Astrocyte (in vitro differentiated cells and primary cell): ENCODE measurements around the gene CALU. TPM values are rescaled to one million over a fixed set of nuclear protein-coding genes. Genes with fewer than 3 reads are reported as not detected.

Source experiments
- DNase-seq: peaks from one replicate; pipeline ENCODE4 v3.0.0-alpha.2; 2010; ENCODE audit warnings: low read depth
- FAIRE-seq: peaks from 2 replicates; lab custom pipeline; 2011; peaks lifted over from hg19 to GRCh38; lab: Jason Lieb, UNC
- H2AFZ ChIP-seq: 2 replicates; pipeline ENCODE4 v1.6.0; 2012; ENCODE audit warnings: low read depth, low read length, inconsistent platforms
- H3K27ac ChIP-seq: 2 replicates; pipeline ENCODE4 v1.5.1; 2011; ENCODE audit warnings: low read depth, low read length, inconsistent platforms
- H3K27me3 ChIP-seq: 2 replicates; pipeline ENCODE4 v1.6.0; 2011; ENCODE audit warnings: low read length, inconsistent platforms; ENCODE audit not compliant: insufficient read depth
- H3K36me3 ChIP-seq: 2 replicates; pipeline ENCODE4 v1.5.1; 2011; ENCODE audit warnings: low read length, inconsistent platforms; ENCODE audit not compliant: insufficient read depth
- H3K4me1 ChIP-seq: 2 replicates; pipeline ENCODE4 v1.5.1; 2011; ENCODE audit warnings: low read length, inconsistent platforms; ENCODE audit not compliant: insufficient read depth
- H3K4me2 ChIP-seq: 2 replicates; pipeline ENCODE4 v1.6.0; 2012; ENCODE audit warnings: low read length, inconsistent platforms
- H3K4me3 ChIP-seq: 2 replicates; pipeline ENCODE4 v1.5.1; 2011; ENCODE audit warnings: low read depth, mild to moderate bottlenecking, low read length, inconsistent platforms; ENCODE audit not compliant: insufficient read depth
- H3K79me2 ChIP-seq: 2 replicates; pipeline ENCODE4 v1.6.0; 2012; ENCODE audit warnings: mild to moderate bottlenecking, low read length, inconsistent platforms; ENCODE audit not compliant: insufficient read depth
- H3K9ac ChIP-seq: 2 replicates; pipeline ENCODE4 v1.6.0; 2012; ENCODE audit warnings: mild to moderate bottlenecking, low read length, inconsistent platforms
- H3K9me3 ChIP-seq: 2 replicates; pipeline ENCODE4 v1.5.1; 2012; ENCODE audit warnings: low read depth, mild to moderate bottlenecking, low read length, inconsistent platforms; ENCODE audit not compliant: insufficient read depth
- H4K20me1 ChIP-seq: 2 replicates; pipeline ENCODE4 v1.6.0; 2012; ENCODE audit warnings: low read length, inconsistent platforms; ENCODE audit not compliant: insufficient read depth
- H3K27ac Mint-ChIP-seq: one replicate; pipeline ENCODE4 v1.8.0; 2021; ENCODE audit warnings: mild to moderate bottlenecking, mixed read lengths; ENCODE audit not compliant: unreplicated experiment
- H3K27me3 Mint-ChIP-seq: one replicate; pipeline ENCODE4 v1.8.0; 2021; ENCODE audit warnings: low read depth, mixed read lengths; ENCODE audit not compliant: unreplicated experiment
- H3K36me3 Mint-ChIP-seq: one replicate; pipeline ENCODE4 v1.8.0; 2021; ENCODE audit warnings: low read depth, mixed read lengths; ENCODE audit not compliant: unreplicated experiment
- H3K4me1 Mint-ChIP-seq: one replicate; pipeline ENCODE4 v1.8.0; 2021; ENCODE audit warnings: low read depth, mixed read lengths; ENCODE audit not compliant: unreplicated experiment
- H3K4me3 Mint-ChIP-seq: one replicate; pipeline ENCODE4 v1.8.0; 2021; ENCODE audit warnings: mild to moderate bottlenecking, moderate library complexity, mixed read lengths; ENCODE audit not compliant: unreplicated experiment
- H3K9me3 Mint-ChIP-seq: one replicate; pipeline ENCODE4 v1.8.0; 2021; ENCODE audit warnings: mild to moderate bottlenecking, mixed read lengths; ENCODE audit not compliant: unreplicated experiment
- EZH2 ChIP-seq: IDR thresholded peaks from 2 replicates; pipeline ENCODE4 v1.6.1; 2012; ENCODE audit warnings: mild to moderate bottlenecking, low read length, inconsistent platforms; ENCODE audit not compliant: insufficient read depth
- total RNA-seq: library from RNA; stranded (reverse); gene quantifications from 2 replicates; pipeline ENCODE4 v1.2.1, GENCODE V29; 2021
- TF ChIP-seq, protein P1 (sequence below): IDR thresholded peaks from 2 replicates; pipeline ENCODE4 v1.5.1; 2011; ENCODE audit warnings: low read depth, mild to moderate bottlenecking, inconsistent platforms, low read length, moderate library complexity; ENCODE audit not compliant: insufficient read depth

Gene CALU
- total RNA-seq, 1 donor from 2014 or later: 670 TPM

DNA sequence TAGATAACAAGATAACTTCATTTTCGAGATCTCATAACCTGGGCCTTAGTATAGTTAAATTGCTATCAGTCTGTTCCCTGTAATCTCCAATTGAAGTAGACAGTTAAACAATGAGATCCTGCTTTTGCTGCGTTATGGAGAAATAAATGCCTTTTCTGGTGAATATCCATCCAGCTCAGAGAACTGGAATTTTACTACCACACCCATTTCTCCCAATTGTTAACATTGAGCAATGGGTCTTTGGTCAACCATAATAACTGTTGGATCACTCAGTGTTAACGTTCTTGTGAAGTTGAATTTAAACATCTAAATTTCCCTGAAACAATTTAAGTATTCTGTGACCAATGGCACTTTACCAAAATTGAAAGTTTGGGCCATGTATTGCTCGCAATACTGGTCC lies 3.0 kb downstream of the CALU start:
- TF ChIP-seq EZH2: no peak
- TF ChIP-seq, protein P1, sequence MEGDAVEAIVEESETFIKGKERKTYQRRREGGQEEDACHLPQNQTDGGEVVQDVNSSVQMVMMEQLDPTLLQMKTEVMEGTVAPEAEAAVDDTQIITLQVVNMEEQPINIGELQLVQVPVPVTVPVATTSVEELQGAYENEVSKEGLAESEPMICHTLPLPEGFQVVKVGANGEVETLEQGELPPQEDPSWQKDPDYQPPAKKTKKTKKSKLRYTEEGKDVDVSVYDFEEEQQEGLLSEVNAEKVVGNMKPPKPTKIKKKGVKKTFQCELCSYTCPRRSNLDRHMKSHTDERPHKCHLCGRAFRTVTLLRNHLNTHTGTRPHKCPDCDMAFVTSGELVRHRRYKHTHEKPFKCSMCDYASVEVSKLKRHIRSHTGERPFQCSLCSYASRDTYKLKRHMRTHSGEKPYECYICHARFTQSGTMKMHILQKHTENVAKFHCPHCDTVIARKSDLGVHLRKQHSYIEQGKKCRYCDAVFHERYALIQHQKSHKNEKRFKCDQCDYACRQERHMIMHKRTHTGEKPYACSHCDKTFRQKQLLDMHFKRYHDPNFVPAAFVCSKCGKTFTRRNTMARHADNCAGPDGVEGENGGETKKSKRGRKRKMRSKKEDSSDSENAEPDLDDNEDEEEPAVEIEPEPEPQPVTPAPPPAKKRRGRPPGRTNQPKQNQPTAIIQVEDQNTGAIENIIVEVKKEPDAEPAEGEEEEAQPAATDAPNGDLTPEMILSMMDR: no peak
- peak overlapping the region; percentile 100 for H3K4me3 ChIP-seq
- FAIRE-seq: peak; percentile 65
- H3K27me3 ChIP-seq: no peaks in the 10 kb centered on the region
- peaks cover 76% of the 10 kb centered on the region for H4K20me1 ChIP-seq
- peak overlapping the region; percentile 99 for H3K4me3 Mint-ChIP-seq
- H3K27me3 Mint-ChIP-seq: no peaks in the 10 kb centered on the region
- H2AFZ ChIP-seq: no peak overlapping the region
- peaks cover 37% of the 10 kb centered on the region for H3K4me1 ChIP-seq
- H3K4me1 Mint-ChIP-seq: peaks cover 48% of the 10 kb centered on the region
- peaks cover 4% of the 10 kb centered on the region for H3K36me3 ChIP-seq
- peak overlapping the region; percentile 88 for H3K4me2 ChIP-seq
- peak; percentile 60 for DNase-seq
- peak overlapping the region; percentile 0 for H3K27ac Mint-ChIP-seq
- peaks cover 81% of the 10 kb centered on the region for H3K79me2 ChIP-seq
- peak overlapping the region; percentile 41 for H3K27ac ChIP-seq
- H3K9ac ChIP-seq: peak overlapping the region; percentile 99
- H3K36me3 Mint-ChIP-seq: peaks cover 4% of the 10 kb centered on the region
- H3K9me3 ChIP-seq: no peaks in the 10 kb centered on the region
- H3K9me3 Mint-ChIP-seq: no peaks in the 10 kb centered on the region

- peaks cover 48% of the 10 kb centered on the region for H3K4me1 Mint-ChIP-seq
- no peak for FAIRE-seq
- H3K27ac Mint-ChIP-seq: peak overlapping the region; percentile 16
Observed at GRCh38 chr7:128743112-128743772, 4.1 kb downstream of the CALU start.

More at GRCh38 chr7:128743112-128743772, 4.1 kb downstream of the CALU start:
- H3K79me2 ChIP-seq: peaks cover 91% of the 10 kb centered on the region
- Mint-ChIP-seq H3K4me3 (peak overlapping the region; percentile 47), H3K9me3 (no peaks in the 10 kb centered on the region), H3K36me3 (peaks cover 10% of the 10 kb centered on the region), H3K27me3 (no peaks in the 10 kb centered on the region)
- no peaks in the 10 kb centered on the region for H3K27me3 ChIP-seq
- H4K20me1 ChIP-seq: peaks cover 86% of the 10 kb centered on the region
- TF ChIP-seq EZH2: no peak
- TF ChIP-seq, protein P1: no peak
- H3K27ac ChIP-seq: peak overlapping the region; percentile 32
- no peak overlapping the region for H3K4me3 ChIP-seq
- H3K9ac ChIP-seq: no peak overlapping the region
- no peak overlapping the region for H2AFZ ChIP-seq
- H3K36me3 ChIP-seq: peaks cover 4% of the 10 kb centered on the region
- peak; percentile 27 for DNase-seq
- no peaks in the 10 kb centered on the region for H3K9me3 ChIP-seq
- H3K4me1 ChIP-seq: peaks cover 27% of the 10 kb centered on the region
- peak overlapping the region; percentile 88 for H3K4me2 ChIP-seq
